Bronchial epithelial cell (primary cell): Measurements from ENCODE around the gene ELAVL4. TPM values are rescaled to one million over a fixed set of nuclear protein-coding genes. Genes with fewer than 3 reads are reported as not detected.
"Not testable (repeated sequence)": the region's sequence is repeated elsewhere in the genome, so short reads cannot be mapped to it uniquely, and the experiment has no call there.

ENCODE experiments used
- DNase-seq: peaks from one replicate; pipeline ENCODE4 v3.0.0-alpha.2; 2010; ENCODE audit warnings: low read depth
- FAIRE-seq: peaks from 2 replicates; lab custom pipeline; 2011; peaks lifted over from hg19 to GRCh38; lab: Jason Lieb, UNC
- H3K27me3 ChIP-seq: 2 replicates; pipeline ENCODE4 v1.5.1; 2011; ENCODE audit warnings: low read length; ENCODE audit not compliant: control insufficient read depth, insufficient read depth
- H3K36me3 ChIP-seq: 2 replicates; pipeline ENCODE4 v1.5.1; 2011; ENCODE audit warnings: low read length; ENCODE audit not compliant: control insufficient read depth, insufficient read depth
- H3K4me3 ChIP-seq: 2 replicates; pipeline ENCODE4 v1.5.1; 2011; ENCODE audit warnings: mild to moderate bottlenecking, low read depth, low read length, control low read depth
- total RNA-seq: library from RNA; depleted of rRNA; stranded (reverse); fragments of >200 nt; gene quantifications from 2 replicates; pipeline ENCODE4 v1.2.1, GENCODE V29; 2014
- TF ChIP-seq, protein P1 (sequence below): IDR thresholded peaks from 2 replicates; pipeline ENCODE4 v1.5.1; 2011; ENCODE audit warnings: mild to moderate bottlenecking, moderate library complexity, low read length, control low read depth, inconsistent platforms; ENCODE audit not compliant: insufficient read depth, severe bottlenecking

Gene ELAVL4
- total RNA-seq, 1 donor from 2014 or later: not detected

DNA sequence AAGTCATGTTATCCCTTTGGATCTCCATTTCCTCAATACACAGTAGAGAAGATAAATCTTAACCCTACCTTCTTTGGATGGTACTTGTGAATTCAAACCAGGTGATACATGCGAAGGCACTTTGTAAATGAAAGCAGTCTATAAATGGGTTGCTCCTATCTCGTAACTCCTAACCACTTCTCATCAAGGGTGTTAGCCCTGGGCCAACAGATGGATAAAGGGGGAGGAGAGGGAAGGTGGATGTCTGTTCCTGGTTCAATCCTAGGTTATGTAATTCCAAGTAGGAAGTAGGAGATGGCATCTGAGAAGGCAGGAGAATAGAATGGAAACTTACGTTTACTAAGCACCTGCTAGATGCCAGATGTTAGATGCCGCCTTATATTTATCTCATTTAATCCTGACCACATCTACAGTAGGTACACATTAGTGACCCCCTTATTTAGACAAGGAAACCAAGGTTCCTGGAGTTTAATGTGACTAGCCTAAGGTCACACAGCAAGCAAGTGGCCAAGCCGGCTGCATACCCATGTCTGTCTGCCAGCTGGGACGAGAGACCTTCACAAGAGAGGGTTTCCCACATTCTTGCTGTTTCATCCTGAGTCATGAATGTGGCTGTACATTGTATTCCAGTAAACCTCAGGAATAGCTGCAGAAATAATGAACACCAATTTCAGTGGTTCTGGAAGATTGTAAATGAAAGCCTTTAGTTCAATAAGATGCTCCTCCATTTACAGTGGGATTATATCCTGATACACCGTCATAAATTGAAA lies 47.7 kb downstream of the ELAVL4 start:
- DNase-seq (peak; percentile 30), FAIRE-seq (no peak)
- H3K4me3 ChIP-seq: no peak overlapping the region
- TF ChIP-seq, protein P1, sequence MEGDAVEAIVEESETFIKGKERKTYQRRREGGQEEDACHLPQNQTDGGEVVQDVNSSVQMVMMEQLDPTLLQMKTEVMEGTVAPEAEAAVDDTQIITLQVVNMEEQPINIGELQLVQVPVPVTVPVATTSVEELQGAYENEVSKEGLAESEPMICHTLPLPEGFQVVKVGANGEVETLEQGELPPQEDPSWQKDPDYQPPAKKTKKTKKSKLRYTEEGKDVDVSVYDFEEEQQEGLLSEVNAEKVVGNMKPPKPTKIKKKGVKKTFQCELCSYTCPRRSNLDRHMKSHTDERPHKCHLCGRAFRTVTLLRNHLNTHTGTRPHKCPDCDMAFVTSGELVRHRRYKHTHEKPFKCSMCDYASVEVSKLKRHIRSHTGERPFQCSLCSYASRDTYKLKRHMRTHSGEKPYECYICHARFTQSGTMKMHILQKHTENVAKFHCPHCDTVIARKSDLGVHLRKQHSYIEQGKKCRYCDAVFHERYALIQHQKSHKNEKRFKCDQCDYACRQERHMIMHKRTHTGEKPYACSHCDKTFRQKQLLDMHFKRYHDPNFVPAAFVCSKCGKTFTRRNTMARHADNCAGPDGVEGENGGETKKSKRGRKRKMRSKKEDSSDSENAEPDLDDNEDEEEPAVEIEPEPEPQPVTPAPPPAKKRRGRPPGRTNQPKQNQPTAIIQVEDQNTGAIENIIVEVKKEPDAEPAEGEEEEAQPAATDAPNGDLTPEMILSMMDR: no peak
- no peaks in the 10 kb centered on the region for H3K36me3 ChIP-seq
- H3K27me3 ChIP-seq: no peaks in the 10 kb centered on the region

DNA sequence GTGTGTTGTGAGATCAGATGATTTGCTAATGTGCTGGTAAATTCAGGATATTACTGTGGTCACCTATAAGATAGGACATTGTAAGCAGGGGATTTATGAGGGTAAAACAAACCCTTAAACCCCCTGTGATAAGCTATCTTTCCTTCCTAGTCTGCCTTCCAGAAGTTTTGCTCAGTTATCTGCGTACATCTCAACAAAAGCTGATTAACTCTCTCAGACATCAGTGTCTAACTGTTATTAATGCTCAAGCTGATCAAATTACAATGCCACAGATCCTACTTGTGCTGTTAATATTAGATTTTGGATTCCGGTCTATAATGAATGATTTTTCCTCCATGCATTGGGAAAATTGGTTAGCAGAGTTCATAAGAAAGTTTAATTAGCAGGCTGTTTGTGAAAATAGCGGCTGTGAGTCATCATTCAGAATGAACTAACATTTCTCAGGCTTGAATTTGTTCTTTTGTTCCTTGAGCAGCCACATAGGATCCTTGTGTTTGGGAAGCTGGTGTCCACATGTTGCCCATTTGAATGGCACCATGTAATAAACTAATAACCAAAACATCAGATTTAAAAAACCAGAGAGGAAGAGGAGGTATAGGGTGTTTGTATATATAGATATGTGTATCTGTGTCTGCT lies 48.7 kb downstream of the ELAVL4 start:
- Histone ChIP-seq H3K36me3 (no peaks in the 10 kb centered on the region), H3K4me3 (no peak overlapping the region), H3K27me3 (no peaks in the 10 kb centered on the region)
- TF ChIP-seq, protein P1: no peak
- DNase-seq: peak; percentile 22
- no peak for FAIRE-seq

DNA sequence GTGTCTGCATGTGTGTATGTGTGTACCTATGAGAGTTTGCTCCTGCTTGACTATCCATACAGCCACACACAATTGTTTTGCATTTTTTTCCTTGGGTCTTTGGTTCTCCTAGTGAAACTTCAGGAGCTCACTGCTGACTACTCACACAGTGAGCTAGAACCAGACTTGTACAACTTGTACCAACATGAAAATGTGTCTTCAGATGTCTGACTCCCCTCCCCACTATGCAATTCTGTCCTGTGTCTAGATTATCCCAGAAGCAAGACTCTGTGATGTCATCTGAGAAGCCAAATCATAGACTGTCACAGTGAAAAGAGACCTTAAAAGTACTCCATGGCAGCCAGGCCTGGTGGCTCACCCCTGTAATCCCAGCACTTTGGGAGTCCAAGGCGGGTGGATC lies 49.7 kb downstream of the ELAVL4 start:
- no peaks in the 10 kb centered on the region for H3K36me3 ChIP-seq
- FAIRE-seq (no peak), DNase-seq (peak; percentile 63)
- H3K27me3 ChIP-seq: no peaks in the 10 kb centered on the region
- no peak overlapping the region for H3K4me3 ChIP-seq
- TF ChIP-seq, protein P1: no peak

DNA sequence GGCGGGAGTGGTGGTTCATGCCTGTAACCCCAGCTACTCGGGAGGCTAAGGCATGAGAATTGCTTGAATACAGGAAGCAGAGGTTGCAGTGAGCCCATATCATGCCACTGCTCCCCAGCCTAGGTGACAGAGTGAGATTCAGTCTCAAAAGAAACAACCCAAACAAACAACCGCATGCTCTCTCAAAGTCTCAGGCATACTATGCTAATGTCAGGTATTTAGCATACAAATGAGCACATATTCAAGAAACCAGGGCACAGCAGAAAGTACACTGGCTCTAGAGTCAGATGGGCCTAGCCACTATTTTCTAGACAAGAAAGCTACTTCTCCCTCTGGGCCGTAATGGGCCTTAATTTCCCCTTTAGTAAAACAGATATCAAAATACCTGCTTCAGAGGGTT lies 55.0 kb downstream of the ELAVL4 start:
- no peaks in the 10 kb centered on the region for H3K27me3 ChIP-seq
- no peaks in the 10 kb centered on the region for H3K36me3 ChIP-seq
- H3K4me3 ChIP-seq: no peak overlapping the region
- DNase-seq: no peak
- TF ChIP-seq, protein P1: no peak
- no peak for FAIRE-seq

DNA sequence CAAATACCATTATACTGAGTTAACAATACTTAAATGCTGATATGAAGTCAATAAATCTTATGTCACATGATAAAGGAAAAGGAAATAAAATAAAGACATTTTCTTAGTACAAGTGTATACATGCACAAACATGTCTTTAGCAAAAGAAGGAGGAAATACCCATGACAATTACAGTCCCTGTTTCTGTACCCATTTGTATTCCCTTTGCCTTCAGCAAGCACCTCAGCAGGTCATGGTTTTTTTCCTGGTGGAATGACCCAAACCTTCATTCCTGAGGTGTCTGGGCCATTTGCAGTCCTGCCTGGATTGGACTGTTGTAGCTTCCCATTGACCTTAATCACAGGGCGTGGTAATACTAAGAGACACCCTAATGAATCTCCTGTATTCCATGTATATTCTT lies 57.6 kb downstream of the ELAVL4 start:
- DNase-seq: peak; percentile 55
- H3K4me3 ChIP-seq, FAIRE-seq, H3K36me3 ChIP-seq, H3K27me3 ChIP-seq: not testable (repeated sequence)

DNA sequence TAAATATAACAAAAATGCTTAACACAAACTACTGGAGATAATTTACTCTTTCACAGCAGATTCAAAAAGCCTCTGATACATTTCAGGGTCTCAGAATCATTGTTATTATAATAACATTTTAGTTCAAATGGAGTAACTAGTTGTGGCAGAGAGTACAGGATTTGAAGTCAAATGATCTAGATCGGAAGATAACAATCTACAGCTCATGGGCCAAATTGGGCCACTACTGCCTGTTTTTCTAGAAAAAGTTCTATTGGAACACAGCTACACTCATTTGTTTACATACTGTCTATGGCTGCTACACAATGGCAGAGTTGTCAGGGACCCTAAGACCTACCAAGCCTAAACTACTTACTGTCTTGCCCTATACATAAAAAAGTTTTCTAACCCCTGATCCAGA lies 63.6 kb downstream of the ELAVL4 start:
- FAIRE-seq (no peak), DNase-seq (no peak)
- TF ChIP-seq, protein P1: no peak
- Histone ChIP-seq H3K27me3 (no peaks in the 10 kb centered on the region), H3K4me3 (no peak overlapping the region), H3K36me3 (no peaks in the 10 kb centered on the region)
